ENCODE data around the gene MIDN.

The MIDN gene

GRCh38 chr19:1233115-1233667 is 15.2 kb upstream of the MIDN start:
- TF ChIP-seq ZNF274 (IDR thresholded peaks at IDR 0.05; ENCODE audit: low read depth, low read length), result no peak
- H3K4me3 ChIP-seq (ENCODE audit: low read length), result no peak overlapping the region

- no peak overlapping the region for H3K4me3 ChIP-seq (ENCODE audit: low read length)
- no peak for TF ChIP-seq ZNF274 (IDR thresholded peaks at IDR 0.05; ENCODE audit: low read depth, low read length)
These were observed 14.1 kb upstream of the MIDN start for GRCh38 chr19:1234051-1234954.

DNA sequence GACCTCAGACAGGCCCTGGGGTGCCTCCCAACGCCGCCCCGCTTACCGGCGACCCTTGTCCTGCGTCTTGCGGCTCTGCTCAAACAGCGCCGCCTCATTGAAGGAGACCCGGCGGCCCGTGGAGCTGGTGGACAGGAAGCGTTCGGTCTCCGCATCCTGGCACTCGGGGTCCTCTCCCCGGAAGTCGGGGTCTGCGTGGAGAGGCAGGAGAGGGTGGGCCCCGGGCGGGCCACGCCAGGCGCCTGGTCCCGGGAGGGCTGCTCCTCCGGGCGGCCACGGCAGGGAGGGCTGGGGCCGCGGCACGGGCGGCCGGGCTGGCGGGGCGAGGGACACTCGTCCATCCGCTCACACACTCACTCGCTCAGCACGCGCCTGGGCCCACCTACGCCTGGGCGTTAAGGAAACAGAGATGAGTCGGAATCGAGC is 13.4 kb upstream of the MIDN start:
- no peak for TF ChIP-seq ZNF274 (IDR thresholded peaks at IDR 0.05; ENCODE audit: low read depth, low read length)
- no peak overlapping the region for H3K4me3 ChIP-seq (ENCODE audit: low read length)

GRCh38 chr19:1235625-1236538 is 12.5 kb upstream of the MIDN start:
- H3K4me3 ChIP-seq (ENCODE audit: low read length), result no peak overlapping the region
- no peak for TF ChIP-seq ZNF274 (IDR thresholded peaks at IDR 0.05; ENCODE audit: low read depth, low read length)

- no peak overlapping the region for H3K4me3 ChIP-seq (ENCODE audit: low read length)
- TF ChIP-seq ZNF274 (IDR thresholded peaks at IDR 0.05; ENCODE audit: low read depth, low read length), result no peak
These were observed 11.8 kb upstream of the MIDN start for GRCh38 chr19:1236576-1236975.

DNA sequence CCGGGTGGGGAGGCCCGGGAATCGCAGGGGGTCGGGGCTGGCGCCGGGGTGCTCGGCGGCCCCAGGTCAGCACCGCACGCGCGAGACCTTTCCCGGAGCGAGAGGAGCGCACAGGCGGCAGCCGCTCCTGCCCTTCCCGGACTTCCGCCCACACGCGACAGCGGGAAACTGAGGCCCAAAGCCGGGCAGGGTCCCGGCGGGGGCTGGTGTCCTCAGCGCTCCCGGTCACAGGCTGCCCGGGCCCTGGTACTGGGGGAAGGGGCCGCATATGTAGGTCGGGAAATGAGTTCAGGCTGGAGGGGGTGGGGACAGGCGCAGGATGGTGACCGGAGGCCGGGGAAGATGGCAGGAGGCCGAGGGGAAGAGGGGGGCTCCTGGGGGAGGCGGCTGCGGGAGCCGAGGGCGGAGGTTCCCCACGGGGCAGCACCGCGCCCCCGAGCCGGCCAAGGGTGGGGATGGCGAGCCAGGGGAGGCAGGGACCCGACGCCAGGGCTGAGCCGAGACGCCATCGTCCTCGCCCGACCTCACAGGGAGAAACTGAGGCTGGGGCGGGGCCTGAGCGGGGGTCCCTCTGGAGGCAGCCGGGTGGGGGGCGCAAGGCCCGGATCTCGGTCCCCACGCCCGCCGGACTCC is 11.2 kb upstream of the MIDN start:
- no peak for TF ChIP-seq ZNF274 (IDR thresholded peaks at IDR 0.05; ENCODE audit: low read depth, low read length)

DNA sequence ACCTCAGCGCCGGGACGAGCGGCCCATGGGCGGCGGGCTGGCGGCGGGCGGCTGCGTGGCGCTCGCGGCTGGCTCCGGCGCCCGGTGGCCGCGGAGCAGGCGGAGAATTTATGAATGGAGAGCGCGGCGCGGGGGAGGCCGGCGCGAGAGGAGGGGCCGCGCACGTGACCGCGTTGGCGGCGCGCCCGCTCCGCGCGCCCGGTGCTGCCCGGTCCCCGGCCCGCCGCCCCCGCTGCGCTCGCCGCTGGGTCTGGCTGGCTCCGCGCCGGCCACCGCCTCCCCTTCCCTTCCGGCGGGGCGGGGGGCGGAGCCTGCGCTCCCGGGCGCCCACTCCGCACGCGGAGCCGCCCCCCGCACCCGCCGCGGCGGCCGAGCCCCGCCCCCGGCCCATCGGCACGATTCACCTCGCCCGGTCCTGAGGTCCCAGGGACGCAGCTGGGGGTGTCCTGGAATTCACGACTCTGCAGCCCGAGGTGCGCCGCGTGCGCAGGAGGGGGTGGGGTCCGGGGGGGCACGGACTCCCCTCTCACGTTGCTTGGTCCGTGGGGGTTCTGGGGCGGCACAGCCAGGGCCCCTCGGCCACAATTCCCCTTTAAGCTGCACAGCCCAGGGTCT is 10.5 kb upstream of the MIDN start, which contains the start of gene CBARP:
CBARP (minus strand) TSS at position 252 of the 615 bp plus-strand sequence. CDS start 1,905 bp downstream, outside the sequence.
- TF ChIP-seq ZNF274 (IDR thresholded peaks at IDR 0.05; ENCODE audit: low read depth, low read length), result no peak
- peak within 1 kb of the TSS; percentile 28; the same call in 1 of the 2 replicates for H3K4me3 ChIP-seq (ENCODE audit: low read length)

More for the DNA sequence above, 11.2 kb upstream of the MIDN start:
- H3K4me3 ChIP-seq (ENCODE audit: low read length), result peak overlapping the region; percentile 28; the same call in 1 of the 2 replicates

DNA sequence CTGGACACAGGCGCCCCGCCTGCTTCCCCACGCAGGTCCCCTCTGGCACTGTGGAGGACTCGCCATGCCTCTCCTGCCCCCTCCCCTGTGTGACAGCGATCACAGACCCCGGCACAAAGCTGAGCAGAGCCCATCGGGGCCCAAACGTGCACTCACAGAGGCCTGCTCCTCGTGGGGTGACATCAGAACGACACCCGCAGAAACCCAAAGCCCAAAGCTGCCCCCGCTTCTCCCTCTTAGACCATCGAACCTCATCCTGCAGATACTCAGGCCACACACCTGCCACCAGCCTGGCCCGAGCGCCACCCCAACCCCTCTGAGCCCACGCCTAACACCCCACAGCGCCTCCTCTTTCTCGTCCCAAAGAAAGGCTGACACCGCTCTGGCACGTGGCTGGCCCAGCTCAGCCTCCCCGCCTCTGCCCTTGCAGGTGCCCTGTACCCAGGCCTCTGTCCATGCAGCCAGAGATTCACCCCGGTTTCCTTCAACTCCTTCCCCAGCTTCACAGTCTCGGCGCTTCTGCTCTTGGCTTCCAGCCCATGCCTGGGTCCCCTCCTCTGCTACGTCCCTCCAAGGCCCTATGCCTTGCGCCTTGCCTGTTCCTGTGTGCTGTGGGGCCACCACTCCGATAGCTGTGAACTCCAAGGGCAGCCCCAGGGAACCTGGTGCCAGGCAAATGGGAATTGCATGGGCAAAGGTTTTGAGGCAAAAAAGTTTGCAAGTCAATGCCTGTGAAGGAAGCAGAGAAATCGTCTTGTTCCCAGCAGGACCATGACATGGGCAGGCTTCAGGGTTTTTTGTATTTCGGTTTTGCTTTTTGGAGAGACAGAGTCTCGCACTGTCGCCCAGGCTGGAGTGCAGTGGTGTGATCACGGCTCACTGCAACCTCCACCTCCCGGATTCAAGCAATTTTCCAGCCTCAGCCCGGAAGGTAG is 9.7 kb upstream of the MIDN start:
- no peak overlapping the region for H3K4me3 ChIP-seq (ENCODE audit: low read length)
- no peak for TF ChIP-seq ZNF274 (IDR thresholded peaks at IDR 0.05; ENCODE audit: low read depth, low read length)

DNA sequence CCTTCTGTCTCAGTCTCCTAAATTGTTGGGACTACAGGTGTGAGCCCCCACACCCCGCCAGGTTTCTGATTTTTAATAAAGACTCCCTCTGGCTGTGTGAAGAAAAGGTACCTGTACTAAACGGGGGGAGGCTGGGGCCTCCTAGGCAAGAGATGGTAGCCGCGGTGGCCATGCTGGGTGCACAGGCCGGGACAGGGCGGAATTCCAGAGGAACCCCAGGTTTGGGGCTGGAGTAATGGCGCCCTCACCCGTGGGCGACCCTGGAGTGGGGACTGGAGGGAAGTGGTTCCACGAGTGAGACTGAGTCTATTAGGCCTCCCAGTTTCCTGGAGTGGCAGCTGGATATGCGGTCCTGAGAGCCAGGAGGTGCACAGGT is 9.0 kb upstream of the MIDN start:
- no peak overlapping the region for H3K4me3 ChIP-seq (ENCODE audit: low read length)
- TF ChIP-seq ZNF274 (IDR thresholded peaks at IDR 0.05; ENCODE audit: low read depth, low read length), result no peak

DNA sequence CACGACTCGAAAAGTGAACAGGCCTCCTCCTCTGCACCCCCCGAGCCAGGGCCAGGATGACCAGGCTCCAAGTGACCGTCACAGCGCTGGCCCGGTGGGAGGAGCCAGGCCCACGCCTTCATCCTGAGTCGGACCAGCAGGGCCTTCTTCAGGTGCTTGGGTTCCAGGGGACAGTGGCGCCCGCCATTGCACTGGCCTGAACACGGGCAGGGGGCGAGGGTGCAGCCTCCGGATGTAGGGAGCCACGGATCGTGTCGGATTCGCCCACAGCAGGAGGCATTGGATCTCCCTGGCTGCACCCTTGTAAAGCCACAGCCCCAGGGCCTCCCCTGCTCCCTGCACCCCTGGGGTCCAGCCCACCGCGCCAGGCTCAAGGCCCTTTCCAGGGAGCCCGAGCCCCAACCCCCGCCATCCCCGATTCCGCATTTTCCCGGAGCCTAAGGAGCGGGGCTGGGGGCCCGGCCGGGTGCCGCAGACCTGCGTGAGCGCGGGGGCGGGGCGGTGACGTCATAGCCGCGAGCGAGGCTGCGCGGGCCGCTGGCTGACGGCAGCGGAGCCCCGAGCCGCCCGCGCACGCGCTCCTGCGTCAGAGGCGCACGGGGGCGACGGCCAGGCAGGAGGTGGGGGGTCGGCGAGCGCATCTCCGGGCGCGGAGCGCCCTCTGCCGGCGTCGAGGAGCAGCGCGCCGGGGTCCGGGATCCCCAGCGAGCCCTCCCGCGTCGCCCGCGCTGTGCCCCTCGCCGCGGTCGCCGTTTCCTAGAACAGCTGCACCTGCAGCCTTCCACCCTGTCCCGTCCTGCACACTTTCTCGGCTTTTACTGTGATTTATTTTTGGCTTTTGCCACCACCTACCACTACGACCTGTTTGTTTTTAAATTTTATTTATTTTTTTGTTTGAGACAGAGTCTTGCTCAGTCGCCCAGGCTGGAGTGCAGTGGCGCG is 8.3 kb upstream of the MIDN start:
- H3K4me3 ChIP-seq (ENCODE audit: low read length), result peak overlapping the region; percentile 30; the same call in 1 of the 2 replicates
- TF ChIP-seq ZNF274 (IDR thresholded peaks at IDR 0.05; ENCODE audit: low read depth, low read length), result no peak

DNA sequence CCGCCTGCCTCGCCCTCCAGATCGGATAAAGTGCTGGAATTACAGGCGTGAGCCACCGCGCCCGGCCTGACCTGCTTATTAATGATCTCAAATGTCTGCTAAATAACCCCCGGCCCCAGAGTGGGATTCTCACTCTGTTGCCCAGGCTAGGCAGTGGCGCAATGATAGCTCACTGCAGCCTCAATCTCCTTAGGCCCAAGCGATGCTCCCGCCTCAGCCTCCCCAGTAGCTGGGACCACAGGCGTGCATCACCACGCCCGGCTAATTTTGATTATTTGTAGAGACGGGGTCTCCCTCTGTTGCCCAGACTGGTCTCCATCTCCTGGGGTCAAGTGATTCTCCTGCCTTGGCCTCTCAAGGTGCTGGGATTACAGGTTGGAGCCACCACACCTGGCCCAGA is 7.5 kb upstream of the MIDN start:
- H3K4me3 ChIP-seq (ENCODE audit: low read length), result peak overlapping the region; percentile 25; the same call in 1 of the 2 replicates
- no peak for TF ChIP-seq ZNF274 (IDR thresholded peaks at IDR 0.05; ENCODE audit: low read depth, low read length)
